T-helper 22 cell (primary cell): ENCODE measurements around the gene NFIB.

Experiments
- DNase-seq: peaks from one replicate; pipeline ENCODE4 v3.0.0-alpha.2; 2020; ENCODE audit warnings: low read depth

NFIB gene

GRCh38 chr9:14147738-14148137 is 166.2 kb downstream of the NFIB start:
- DNase-seq: no peak

GRCh38 chr9:14146201-14146874 is 167.6 kb downstream of the NFIB start:
- no peak for DNase-seq

GRCh38 chr9:14144215-14144614 is 169.7 kb downstream of the NFIB start:
- no peak for DNase-seq

- DNase-seq: no peak
Measured at GRCh38 chr9:14141699-14142098, 172.2 kb downstream of the NFIB start.

- no peak for DNase-seq
Measured at GRCh38 chr9:14140096-14140697, 173.7 kb downstream of the NFIB start.

- DNase-seq: no peak
Measured at GRCh38 chr9:14139287-14139686, 174.7 kb downstream of the NFIB start.

- no peak for DNase-seq
Measured at GRCh38 chr9:14136646-14137370, 177.1 kb downstream of the NFIB start.

GRCh38 chr9:14136047-14136635 is 177.8 kb downstream of the NFIB start:
- DNase-seq: no peak

- no peak for DNase-seq
Measured at GRCh38 chr9:14135421-14135820, 178.5 kb downstream of the NFIB start.

GRCh38 chr9:14133394-14133793 is 180.5 kb downstream of the NFIB start:
- no peak for DNase-seq

- no peak for DNase-seq
Measured at GRCh38 chr9:14132775-14133174, 181.2 kb downstream of the NFIB start.

GRCh38 chr9:14131356-14132088 is 182.4 kb downstream of the NFIB start:
- no peak for DNase-seq

GRCh38 chr9:14127656-14128055 is 186.3 kb downstream of the NFIB start:
- DNase-seq: no peak

- DNase-seq: no peak
Measured at GRCh38 chr9:14119694-14120514, 194.0 kb downstream of the NFIB start.

- DNase-seq: no peak
Measured at GRCh38 chr9:14112226-14112625, 201.7 kb downstream of the NFIB start.

- DNase-seq: no peak
Measured at GRCh38 chr9:14111696-14112095, 202.2 kb downstream of the NFIB start.

GRCh38 chr9:14107977-14108376 is 206.0 kb downstream of the NFIB start:
- DNase-seq: no peak

- DNase-seq: no peak
Measured at GRCh38 chr9:14107495-14107894, 206.4 kb downstream of the NFIB start.

GRCh38 chr9:14106699-14107098 is 207.2 kb downstream of the NFIB start:
- DNase-seq: no peak

GRCh38 chr9:14104496-14104895 is 209.4 kb downstream of the NFIB start:
- no peak for DNase-seq

- DNase-seq: no peak
Measured at GRCh38 chr9:14103115-14103514, 210.8 kb downstream of the NFIB start.
